T follicular helper cell (primary cell): ENCODE results near the gene PUS3.

ENCODE experiments used
- DNase-seq: peaks from one replicate; pipeline ENCODE4 v3.0.0-alpha.2; 2020; ENCODE audit warnings: low read depth

The PUS3 gene

DNA sequence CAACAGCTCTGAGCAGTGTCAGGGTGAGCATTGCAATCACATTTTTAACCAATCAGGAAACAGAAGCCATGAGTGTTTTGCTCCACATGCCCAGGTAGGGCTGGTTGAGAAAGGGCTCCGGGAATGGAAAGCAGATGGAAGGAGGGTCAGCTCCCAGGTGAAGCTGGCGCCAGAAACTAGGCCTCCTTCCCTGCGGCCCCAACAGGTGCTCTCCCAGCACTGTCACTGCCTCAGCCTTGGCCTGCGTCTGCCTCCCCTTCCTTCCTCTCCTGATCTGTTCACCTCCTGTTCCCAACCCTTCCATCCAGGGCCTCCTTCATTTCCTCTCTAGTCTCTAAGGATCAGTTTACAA, 38.2 kb upstream of the PUS3 start:
- DNase-seq, result no peak

- DNase-seq, result no peak
Observed at GRCh38 chr11:125940145-125940544, 37.1 kb upstream of the PUS3 start.

GRCh38 chr11:125939081-125939521, 36.1 kb upstream of the PUS3 start:
- DNase-seq, result no peak

GRCh38 chr11:125938418-125938817, 35.4 kb upstream of the PUS3 start:
- no peak for DNase-seq

DNA sequence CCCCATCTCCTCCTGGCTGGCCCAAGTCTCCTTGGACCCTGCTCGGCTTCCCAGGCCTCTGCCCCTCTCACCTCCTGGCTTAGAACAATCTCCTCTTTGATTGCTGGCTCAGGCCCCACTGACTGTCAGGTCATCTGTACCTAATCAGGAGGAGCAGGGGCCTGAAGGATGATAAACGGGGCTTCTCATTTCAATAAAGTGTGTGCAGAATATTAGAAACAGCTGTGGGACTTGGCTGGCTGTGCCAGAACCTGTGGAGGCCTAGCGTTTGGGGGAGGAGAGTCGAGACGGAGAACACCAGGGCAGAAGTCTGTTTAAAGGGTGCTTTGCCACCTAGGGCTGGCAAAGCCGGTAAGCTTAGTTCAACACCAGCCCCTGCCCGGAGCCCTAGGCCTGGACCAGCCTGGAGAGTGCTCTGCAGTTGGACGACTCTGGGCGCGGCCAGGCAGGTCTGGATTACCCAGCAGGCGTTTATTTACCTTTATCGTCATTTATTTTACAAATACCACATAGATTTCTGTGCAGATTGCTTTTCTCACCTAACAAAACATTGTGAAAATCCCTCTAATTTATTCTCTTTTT, 32.7 kb upstream of the PUS3 start:
- no peak for DNase-seq

DNA sequence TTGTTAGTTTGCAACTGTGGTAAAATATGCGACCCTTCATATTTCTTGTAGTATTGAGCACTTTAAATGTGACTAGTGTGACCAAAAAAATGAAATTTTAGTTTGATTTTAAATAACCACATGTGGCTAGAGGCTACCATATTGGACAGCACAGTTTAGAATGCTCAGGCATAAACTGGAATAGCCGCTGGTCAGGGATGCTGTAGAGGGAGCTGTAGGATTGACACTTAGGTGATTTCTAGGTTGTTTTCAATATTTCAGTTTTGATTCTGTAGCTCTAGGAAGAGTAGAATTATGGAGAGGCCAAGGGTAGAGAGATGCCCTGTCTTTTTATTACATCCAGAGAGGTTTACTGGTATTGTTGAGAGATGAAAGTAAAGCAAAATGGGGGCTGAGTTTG, 32.0 kb upstream of the PUS3 start:
- no peak for DNase-seq

DNA sequence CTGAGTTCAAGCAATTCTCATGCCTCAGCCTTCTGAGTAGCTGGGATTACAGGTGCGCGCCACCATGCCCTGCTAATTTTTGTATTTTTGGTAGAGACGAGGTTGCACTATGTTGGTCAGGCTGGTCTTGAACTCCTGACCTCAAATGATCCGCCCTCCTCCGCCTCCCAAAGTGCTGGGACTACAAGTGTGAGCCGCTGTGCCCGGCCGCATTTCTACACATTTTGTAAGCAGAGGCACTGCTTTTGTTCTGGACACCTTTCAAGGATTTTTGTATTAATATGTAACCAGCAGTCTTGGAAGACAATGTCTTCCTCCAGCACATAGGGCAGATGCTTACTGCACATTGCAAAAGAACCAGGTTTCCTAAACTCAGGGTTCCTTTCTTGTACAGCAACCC, 31.5 kb upstream of the PUS3 start:
- no peak for DNase-seq

DNA sequence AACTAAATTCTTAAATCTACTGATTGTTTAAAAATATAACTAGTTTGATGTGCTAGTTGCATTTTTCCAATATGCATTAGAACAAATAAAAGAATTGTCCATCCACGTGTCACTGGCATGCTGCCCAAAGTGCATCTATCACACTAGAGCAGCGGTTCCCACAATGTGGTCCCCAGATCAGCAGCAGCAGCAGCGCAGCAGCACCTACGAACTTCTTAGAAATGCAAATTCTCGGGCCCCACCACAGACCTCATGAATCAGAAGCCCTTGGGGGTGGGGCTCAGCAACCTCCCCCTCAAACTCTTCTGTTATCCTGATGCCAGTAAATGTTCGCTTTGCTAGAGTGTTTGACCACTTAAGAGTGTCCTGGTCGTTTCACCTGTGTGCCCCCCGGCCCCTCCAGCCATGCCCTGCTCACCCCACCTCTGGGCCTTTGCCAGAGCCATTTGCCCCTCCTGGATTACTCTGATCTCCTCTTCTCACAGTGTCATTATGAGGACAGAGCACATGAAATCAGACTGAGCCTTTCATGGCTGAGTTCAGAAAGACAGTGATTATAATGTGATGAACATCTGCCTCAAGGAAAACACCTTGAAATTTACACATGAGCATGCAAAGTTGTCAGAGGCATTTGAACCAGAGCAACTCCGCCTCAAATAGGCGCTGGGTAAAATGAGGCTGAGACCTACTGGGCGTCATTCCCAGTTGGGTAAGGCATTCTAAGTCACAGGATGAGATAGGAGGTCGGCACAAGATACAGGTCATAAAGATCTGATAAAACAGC, 30.2 kb upstream of the PUS3 start:
- no peak for DNase-seq

DNA sequence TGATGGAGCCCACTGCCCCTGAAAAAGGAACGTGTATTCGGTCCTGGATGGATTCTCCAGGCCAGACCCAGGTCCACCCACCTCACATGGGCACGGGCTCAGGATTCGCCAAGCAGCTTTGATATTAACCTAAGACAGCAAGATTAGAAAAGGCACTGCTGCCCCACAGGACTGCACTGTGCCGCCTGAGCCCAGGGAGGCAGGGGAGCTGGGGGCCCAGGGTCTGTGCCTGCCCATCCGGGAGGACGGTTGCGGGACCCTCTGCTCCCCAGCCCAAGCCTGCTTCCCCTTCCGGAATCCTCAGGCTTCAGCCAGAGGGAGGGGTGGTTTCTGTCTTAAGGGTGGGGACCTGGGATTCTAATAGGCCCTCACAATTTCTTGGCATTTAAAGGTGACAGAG, 29.3 kb upstream of the PUS3 start:
- no peak for DNase-seq

DNA sequence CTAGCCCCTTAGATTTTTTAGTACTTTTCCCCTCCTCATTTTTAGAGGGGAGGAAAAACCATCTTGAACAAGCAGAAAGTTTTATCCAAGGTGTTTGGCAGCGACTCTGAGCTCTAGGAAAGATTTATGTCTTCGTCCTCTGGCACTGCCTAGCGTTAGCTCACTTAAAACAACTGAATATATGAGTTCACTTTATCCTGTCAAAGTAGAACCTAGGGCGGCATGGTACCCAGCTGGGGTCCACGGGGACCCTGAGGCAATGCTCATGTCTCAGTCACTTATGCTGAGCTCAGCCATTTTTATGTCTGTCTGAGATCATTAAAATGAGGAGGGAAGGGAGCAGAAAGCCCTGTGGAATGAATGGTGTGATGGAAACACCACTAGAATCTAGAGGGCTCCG, 28.7 kb upstream of the PUS3 start:
- DNase-seq, result no peak

DNA sequence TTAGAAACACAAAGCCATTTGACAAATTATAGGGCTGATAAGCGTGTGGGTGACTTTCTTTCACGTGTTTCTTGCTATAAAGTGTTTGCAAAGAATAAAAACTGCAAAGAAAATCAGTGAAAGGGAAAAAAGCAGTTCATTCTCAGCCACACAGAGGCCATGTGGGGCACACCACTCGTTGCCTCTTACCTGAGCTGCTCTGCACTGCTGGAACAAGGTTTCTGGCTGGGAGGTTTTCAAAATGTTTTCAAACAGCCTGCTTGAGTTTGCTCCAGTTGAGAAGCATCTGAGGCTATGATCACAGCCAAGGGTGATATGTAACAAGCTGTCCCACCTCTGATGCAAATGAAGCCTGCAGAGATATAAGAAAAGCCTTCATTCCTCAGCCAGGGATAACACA, 28.1 kb upstream of the PUS3 start:
- DNase-seq, result no peak

- DNase-seq, result no peak
Observed at GRCh38 chr11:125930076-125930450, 27.1 kb upstream of the PUS3 start.

- no peak for DNase-seq
Observed at GRCh38 chr11:125929445-125930075, 26.6 kb upstream of the PUS3 start.

- DNase-seq, result no peak
Observed at GRCh38 chr11:125926682-125927081, 23.7 kb upstream of the PUS3 start.

DNA sequence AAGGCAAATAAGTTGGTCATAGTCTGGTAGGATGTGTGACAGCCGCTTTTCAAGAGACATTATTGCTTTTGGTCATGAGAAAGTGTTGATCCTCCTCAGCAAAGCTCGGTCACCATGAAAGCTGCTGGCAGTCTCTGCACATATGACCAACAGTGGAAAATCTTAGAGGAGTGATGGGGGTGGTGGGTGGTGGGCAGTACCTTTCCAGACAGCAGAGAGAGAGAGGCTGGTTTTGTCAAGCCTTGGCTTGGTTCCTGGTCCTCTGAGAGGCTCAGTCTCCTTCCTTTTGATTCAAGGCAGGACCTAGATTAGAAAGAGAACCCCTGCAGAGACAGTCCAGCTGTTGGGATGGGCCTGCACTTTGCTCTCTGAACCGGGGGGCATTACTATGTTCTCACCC, 22.8 kb upstream of the PUS3 start:
- DNase-seq, result no peak

GRCh38 chr11:125925247-125925740, 22.3 kb upstream of the PUS3 start:
- DNase-seq, result no peak

GRCh38 chr11:125924384-125925007, 21.5 kb upstream of the PUS3 start:
- DNase-seq, result no peak

- no peak for DNase-seq
Observed at GRCh38 chr11:125923633-125924032, 20.6 kb upstream of the PUS3 start.

DNA sequence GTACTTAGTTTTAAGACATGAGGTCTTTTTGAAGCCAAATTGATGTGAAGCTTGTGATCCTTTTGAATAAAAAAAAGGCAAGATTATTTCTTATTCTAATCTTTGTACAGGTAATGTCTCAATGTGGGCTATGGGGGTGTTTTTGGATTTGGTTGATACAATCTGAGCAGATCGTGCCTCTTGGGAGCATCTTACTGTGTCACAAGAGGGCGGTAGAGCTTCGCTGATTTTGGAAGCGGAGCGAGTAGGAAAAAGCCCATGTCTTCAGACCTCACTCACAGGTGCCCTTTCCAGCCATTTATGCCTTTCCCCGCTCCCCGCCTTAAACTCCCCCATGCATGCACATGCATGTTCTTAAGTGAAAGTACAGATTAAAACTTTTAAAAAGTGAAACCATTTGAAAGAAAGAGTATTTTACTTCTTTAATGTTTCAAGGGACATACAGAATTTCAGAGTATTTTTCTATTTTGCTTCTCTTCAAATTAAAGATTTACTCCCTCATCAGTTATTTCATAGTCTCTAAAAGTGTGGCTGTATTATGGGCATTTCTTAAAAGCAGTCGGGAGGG, 20.1 kb upstream of the PUS3 start:
- peak; percentile 38 for DNase-seq

GRCh38 chr11:125922156-125922555, 19.1 kb upstream of the PUS3 start:
- DNase-seq, result no peak

DNA sequence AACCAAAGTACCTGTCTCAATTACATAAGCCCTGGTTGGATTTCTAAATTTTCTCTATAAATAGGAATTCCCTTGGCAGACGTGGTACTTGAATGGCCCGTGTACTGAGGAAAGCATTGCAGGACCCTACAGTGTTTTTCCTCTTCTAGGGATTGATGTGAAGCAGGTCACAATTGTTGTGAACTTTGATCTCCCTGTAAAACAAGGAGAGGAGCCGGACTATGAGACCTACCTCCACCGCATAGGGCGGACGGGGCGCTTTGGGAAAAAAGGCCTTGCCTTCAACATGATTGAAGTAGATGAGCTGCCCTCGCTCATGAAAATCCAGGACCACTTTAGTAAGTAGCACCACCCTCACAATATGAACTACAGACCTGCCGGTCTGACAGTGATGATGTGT, 18.0 kb upstream of the PUS3 start:
- DNase-seq, result no peak

GRCh38 chr11:125918140-125918840, 15.3 kb upstream of the PUS3 start:
- no peak for DNase-seq
